ENCODE results near the gene POLA1.

- TF ChIP-seq POLR2AphosphoS5 (IDR thresholded peaks at IDR 0.05) (no peak), CTCF (IDR thresholded peaks at IDR 0.05) (no peak)
Observed at GRCh38 chrX:24954732-24955131, 261.0 kb downstream of the POLA1 start.
